GM18517 (cell line): ENCODE data around the gene DCST2.
"Not testable (repeated sequence)": the region's sequence is repeated elsewhere in the genome, so short reads cannot be mapped to it uniquely, and the experiment has no call there.

Experiments used
- ATAC-seq: cut with Tn5 transposase; IDR thresholded peaks from one replicate; pipeline ENCODE4 v1.9.1; 2021; ENCODE audit warnings: mild to moderate bottlenecking, moderate library complexity; ENCODE audit not compliant: unreplicated experiment

The DCST2 gene

DNA sequence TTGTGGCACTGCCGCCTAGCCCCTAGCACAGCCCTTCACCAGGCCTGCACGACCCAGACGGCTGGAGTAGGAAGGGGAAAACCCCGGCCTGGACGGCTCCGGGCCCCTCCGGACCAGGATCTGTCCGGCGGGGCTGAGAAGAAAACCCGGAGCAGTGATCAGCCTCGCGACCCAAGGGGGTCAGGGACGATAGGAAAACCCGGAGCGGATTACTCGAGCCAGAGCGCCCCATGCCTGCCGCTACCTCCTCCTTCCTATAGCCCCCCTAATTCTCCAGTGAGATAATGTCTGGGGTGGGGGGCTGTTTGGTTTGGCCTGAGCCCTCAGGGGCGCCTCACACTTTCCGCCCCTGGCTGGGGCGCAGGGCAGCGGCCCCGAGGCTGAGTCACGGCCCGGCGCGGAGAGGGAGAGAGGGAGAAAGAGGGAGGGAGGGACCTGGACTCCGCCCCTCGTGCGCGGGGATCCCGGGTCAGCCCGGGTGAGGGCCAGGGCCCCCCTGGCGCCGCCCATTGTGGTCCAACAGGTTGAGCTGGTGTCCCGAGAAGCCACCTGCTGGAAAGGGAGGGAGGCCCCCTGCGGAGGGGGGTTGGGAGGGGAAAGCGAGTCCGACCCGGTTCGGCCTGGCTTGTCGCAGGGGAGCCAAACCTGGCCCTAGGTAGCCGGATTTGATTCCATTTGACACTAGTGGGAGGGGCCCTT, 32.7 kb downstream of the DCST2 start:
- ATAC-seq = peak; percentile 34

DNA sequence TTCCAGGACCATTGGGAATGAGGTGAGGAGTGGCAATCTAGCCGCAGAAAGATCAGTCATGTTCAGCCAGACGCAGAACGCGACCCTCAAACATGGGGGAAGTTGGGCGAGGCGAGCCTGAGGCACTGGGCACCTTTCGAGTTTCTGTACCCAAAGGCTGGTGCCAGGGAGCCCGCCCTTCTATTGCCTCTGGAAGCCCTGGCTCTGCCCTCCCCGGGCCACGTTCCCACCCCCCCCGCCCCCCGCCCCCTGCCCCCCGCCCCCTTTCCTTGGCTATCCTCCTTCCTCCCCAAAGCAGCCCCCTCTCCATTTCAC, 33.2 kb downstream of the DCST2 start:
- ATAC-seq = no peak

DNA sequence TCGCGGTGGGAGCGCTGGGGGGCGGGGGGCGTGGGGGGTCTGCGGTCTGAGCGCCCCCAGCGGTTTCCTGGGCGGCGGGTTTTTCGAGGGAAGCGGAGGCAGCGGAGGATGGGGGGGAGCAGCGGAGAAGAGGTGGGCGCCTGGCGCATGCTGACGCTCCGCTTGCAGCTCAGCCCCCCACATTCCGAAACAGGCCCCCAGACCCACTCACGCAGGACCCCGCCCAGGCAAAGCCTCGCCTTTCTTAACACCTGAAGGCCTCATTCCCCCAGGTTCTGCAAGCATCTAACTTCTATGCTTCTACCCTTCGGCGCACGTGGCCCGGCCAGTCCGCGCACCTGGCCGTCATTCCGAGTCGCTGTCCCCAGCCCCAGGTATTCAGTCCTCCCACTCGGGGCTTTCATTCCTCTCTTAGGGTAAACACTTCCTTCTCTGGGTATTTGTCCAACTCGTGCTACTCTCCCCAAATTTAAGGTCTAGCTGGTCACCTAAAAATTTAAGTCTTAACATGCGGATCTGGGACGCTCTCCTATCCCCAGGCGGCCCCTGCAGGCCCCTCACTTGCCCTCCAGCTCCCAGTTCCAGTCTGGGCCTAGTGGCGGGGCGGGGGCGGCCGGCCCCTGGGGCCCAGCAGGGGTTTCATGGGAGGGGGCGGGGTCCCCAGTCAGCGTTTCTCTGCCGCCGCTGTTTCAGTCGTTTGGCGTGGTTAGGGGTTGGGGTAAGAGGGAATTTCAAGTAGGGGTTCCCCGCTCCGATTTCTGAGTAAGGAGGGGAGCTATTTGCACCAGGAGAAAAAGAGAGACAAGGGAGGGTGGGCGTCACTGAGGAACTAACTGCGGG, 33.8 kb downstream of the DCST2 start:
- ATAC-seq = no peak

DNA sequence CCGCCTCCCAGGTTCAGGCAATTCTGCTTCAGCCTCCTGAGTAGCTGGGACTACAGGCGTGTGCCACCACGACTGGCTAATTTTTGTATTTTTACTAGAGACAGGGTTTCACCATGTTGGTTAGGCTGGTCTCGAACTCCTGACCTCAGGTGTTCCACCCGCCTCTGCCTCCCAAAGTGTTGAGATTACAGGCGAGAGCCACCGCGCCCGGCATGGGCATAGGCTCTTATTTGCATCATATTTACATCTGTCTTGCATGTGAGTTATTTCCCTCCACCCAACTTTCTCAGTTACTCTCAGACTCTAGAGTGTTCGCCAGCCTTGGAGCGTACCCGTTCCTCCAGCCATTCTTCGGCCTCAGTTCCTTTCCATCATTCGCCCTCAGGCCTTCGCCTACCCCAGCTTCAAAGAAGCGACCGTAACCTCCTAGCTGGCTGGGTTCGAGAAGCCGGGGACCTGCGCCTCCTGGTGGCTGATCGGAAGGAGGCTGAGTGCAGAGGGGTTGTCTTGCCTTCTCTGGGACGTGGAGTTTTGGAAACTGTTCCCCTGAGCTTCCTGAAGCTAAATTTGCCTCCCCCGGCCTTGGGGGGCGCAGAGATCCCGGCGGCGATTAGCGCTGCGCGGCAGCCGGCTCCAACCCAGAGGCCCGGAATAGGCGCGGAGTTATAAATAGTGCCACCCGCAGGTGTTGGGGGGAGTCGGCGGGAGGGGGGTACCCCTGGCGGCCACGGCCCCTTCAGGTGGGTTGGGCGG, 34.6 kb downstream of the DCST2 start:
- ATAC-seq = no peak

DNA sequence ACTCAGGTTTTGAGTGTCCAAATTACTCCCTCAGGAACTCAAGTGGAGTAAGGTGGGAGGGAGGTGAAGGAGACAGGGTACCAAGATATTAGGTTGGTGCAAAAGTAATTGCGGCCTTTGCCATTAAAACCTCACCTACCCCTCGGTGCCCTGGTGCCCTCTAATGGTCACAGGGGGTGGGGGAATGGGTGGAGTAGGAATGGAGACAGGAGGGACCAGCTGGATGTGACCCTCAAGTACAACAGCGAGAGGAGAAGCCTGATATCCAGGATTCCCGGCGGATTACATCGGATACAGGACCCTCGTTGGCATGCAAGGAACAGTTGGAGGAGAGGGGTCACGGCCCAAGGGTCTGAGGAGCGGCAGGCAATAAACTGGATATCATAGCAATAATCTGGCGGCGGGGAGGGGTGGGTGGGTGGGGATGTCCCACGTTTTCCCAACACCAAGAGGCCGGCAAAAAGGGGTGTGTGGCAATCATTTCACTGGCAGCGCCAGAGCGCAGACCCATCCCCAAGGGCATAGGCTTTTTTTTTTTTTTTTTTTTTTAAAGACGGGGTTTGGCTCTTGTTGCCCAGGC, 35.3 kb downstream of the DCST2 start:
- ATAC-seq = no peak

DNA sequence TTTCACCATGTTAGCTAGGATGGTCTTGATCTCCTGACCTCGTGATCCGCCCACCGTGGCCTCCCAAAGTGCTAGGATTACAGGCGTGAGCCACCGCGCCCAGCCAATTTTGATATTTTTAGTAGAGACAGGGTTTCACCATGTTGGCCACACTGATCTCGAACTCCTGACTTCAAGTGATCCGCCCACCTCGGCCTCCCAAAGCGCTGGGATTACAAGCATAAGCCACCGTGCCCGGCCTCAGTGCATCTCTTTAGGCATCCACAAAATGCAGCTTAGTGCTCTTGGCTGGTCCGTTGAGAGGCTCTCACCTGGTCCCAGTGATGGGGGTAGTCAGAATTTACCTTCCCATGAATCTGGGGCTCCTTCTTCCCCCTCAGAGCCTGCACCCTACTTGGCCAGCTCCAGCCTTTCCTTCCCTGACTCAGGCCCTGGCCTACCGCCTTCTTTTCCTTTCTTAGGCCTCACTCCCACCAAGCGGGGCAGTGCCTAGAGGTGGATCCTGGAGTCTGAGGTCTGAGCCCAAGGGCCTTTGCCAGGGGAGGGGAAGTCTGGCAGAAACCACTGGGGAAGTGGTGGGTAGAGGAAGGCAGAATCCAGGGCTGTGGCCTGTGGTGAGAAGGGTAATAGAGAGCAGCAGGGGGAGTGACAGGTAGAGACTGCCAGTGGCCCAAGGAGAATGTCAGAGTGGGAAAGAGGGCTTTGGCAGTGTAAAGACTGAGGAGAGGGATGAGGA, 36.4 kb downstream of the DCST2 start:
- no peak for ATAC-seq

DNA sequence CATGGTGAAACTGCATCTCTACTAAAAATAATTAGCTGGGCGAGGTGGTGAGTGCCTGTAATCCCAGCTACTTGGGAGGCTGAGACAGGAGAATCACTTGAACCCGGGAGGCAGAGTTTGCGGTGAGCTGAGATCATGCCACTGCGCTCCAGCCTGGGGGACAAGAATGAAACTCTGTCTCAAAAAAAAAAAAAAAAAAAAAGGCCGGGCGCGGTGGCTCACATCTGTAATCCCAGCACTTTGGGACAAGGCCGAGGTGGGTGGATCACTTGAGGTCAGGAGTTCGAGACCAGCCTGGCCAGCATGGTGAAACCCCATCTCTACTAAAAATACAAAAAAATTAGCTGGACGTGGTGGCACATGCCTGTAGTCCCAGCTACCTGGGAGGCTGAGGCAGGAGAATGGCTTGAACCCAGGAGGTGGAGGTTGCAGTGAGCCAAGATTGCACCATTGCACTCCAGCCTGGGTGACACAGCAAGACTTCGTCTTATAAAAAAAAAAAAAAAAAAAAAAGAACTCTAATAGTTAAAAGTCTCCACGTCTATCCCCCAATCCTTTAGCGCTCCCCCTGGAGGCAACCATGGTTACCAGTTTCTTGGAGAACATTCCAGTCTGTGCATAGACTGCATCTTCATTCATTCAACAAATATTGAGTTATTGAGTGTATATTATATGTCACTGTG, 38.1 kb downstream of the DCST2 start:
- not testable (repeated sequence) for ATAC-seq

DNA sequence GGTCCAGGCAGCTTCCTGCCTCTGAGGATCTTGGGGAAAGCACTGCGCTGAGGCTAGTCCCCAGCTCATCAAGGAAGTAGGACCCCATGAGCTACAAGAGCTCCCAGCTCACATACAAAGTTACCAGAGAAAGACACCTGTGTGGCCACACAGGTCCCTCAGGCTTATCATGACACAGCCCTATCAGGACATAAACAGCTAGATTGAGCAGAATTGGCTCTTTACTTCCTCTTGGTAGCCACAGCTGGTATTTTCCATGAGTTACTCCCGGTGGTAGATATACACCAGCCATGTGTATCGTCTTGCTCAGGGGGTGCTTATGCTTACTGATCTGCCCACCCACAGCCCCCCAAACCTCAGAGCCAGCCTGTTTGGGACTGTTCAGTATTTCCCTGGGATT, 39.0 kb downstream of the DCST2 start:
- ATAC-seq = no peak

DNA sequence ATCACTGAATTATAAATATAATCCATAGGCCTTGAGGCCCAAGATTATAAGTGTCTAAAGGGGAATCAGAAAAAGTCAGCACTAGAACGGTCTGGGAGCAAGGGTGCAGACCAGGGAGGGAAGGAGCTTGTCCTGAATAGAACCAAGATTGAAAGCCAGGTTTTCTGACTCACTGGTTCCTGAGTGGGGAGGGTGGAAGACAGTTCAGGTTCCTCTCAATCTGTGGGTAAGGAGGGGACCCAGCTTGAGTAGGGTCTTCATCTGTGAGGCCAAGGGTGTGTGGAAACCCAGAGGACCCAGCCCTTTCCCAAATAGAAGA, 39.4 kb downstream of the DCST2 start:
- ATAC-seq = no peak

DNA sequence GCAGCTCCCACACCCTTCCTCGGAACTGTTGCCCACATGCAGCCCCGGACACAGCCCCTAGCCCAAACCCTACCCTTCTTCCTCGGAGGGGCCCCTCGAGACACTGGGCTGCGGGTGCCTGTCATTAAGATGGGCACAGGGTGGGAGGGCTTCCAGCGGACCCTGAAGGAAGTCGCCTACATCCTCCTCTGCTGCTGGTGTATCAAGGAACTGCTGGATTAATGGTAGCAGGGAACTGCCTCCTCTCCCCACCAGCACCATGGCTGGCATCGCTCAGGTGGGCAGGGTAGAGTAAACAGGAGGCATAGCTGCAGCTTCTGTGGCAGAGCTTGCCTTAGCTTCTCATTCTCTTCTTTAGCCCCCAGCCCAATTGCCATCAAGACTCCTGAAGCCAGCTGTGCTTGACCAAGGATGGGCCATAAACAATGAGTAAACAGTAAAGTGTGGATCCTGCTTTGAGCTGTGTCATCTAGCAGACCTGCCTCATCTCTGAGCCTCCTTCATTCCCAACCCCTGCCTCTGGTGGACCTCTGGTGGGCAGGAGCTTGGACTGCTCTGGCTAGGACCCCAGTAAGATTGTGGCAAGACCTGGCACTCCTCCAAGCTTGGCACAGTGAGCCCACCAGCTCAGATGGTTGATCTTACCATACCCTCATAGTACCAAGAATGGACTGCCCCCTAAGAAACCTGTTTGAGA, 39.9 kb downstream of the DCST2 start, which contains the start of gene LENEP:
LENEP (plus strand) TSS at position 15 of the 697 bp plus-strand sequence; CDS start at position 37, 22 bp downstream.
- no peak for ATAC-seq

DNA sequence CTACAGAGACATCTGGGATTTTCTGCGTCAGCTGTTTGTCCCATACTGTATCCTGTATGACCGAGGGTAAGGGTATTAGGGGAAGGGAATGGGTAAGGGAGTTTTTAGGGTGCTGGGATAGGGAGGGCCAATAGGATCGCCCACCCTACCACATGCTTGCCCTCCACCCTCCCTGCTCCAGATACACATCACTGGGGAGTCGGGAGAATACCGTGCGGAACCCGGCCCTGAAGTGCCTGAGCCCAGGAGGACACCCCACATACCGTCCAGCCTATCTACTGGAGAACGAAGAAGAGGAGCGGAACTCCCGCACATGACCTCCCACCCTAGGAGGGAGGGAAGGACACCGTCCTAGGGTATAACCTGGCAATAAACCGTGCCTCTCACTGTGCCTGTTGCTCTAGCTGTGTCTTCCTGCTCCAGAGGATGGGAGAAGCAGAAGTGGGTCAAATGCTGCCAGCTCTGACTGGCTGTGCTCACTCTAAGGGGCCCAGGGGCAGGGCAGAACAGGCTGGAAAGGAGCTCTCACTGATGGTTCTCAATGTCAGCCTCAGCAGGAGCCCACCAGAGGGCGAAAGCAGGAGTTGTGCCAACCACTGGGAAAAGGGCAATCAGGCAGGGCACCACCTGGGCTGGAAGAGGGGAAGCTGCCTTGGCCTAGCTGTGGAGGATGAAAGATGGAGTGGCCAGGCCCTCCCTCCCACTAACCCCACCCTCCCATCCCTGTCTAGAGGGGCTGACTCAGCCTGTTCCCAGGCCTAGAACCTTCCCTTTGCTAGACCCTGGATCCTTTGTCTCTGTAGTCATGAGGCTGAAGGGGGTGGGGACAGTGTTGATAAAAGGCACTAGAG, 40.6 kb downstream of the DCST2 start:
- no peak for ATAC-seq

DNA sequence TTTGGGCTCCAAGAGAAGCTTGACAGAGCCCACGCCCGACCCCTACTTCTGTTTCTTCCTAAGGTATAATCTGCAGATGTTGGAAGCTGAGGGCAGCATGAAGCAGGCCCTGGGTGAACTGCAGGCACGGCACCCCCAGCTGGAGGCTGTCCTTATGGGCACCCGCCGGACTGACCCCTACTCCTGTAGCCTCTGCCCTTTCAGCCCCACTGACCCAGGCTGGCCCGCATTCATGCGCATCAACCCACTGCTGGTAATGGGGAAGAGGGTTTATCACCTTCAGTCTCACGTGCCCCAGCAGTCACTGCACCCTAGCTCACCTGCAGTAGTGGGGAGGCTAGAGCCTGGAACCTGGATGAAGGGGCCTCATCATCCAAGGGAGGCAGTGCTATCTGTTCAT, 43.3 kb downstream of the DCST2 start:
- ATAC-seq = no peak

DNA sequence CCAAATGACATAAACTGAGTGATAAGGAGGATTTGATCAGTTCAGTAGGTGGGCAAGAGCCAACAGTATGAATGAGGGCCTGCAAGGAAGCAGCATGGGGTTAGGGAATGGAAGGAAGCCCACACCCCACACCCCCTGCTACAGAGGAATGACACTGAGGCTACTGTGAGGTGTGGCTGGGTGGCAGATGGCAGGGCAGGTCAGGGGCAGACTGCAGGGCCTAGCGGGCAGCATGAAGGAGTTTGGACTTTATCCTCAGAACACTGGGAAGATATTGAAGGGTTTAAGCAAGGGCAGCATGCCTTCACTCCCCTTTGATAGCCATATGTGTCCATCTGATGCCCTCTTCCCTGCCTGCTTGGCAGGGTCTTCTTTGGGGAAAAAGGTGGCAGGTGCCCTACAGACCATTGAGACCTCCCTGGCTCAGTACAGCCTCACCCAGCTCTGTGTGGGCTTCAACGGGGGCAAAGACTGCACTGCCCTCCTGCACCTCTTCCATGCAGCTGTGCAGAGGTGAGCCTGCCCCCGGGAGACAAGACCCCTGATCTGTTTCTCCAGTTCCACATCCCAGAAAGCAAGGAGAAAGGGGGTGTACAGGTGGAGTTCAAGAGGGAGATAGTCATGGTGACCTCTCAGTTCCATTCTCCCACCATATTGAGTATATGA, 44.3 kb downstream of the DCST2 start:
- no peak for ATAC-seq

DNA sequence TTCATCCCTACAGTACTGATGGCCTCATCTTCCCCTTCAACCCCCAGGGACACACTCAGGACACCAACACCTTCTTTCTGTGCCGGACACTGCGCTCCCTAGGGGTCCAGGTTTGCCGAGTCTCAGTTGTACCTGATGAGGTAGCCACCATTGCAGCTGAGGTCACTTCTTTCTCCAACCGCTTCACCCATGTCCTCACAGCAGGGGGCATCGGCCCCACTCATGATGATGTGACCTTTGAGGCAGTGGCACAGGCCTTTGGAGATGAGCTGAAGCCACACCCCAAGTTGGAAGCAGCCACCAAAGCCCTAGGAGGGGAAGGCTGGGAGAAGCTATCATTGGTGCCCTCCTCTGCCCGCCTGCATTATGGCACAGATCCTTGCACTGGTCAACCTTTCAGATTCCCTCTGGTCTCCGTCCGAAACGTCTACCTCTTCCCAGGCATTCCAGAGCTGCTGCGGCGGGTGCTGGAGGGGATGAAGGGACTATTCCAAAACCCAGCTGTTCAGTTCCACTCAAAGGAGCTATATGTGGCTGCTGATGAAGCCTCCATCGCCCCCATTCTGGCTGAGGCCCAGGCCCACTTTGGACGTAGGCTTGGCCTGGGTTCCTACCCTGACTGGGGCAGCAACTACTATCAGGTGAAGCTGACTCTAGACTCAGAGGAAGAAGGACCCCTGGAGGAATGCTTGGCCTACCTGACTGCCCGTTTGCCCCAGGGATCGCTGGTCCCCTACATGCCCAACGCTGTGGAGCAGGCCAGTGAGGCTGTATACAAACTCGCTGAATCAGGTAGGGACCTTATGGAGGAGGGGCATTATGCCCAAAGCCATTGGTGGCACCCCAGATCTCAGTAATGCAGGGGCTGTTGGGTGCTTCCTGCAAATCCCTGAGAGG, 45.3 kb downstream of the DCST2 start:
- no peak for ATAC-seq

DNA sequence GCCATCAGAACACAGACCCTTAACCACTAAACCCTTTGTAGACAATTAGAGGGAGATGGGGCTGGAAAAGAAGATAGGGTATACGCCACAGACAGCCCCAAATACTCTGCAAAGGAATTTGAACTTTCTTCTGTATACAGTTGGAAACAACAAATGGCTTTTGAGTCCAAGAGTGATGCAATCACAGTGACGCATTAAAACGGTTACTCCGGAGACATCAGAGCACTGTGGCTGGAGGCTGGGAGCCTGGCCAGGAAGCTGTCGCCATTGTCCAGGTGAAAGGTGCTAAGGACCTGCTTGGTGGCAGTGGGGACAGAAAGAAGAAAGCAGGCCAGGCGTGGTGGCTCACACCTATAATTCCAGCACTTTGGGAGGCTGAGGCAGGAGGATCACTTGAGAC, 46.3 kb downstream of the DCST2 start:
- no peak for ATAC-seq

DNA sequence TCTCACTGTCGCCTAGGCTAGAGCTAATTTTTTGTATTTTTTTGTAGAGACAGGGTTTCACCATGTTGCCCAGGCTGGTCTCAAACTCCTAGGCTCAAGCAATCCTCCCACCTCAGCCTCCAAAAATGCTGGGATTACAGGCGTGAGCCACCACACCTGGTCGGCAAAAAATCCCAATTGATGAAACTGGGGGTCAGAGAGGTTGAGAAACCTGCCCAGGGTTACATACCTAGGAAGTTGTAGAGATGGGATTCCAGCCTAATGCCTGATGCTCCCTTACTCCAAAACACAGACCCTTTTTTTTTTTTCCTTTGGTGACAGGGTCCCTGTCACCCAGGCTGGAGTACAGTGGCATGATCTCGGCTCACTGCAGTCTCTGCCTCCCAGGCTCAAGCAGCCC, 46.8 kb downstream of the DCST2 start:
- not testable (repeated sequence) for ATAC-seq

DNA sequence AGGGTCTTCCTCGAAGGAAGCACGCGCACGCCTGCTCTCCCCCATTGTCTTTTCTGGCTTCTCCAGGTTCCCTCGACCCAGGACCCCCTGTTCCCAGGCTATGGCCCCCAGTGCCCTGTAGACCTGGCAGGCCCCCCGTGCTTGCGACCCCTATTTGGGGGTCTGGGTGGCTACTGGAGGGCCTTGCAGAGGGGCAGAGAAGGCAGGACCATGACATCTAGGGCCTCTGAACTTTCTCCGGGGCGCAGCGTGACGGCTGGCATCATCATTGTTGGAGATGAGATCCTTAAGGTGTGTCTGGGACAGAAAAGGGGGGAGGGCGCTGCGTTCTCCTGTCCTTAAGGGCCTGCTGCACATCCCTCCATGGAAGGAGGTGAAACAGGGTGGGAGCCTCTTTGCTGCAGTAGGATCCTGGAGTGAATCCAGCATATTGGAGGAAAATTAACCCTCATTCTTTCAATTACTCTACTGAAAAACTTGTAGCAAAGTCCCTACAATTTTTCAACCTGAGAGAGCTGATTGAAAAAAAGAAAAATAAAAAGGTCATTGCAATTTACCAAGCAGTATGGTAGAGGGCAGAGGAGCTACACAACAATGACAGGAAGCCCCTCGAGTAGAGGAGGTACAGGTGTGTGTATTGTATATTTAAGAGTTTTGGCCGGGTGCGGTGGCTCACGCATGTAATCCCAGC, 49.7 kb downstream of the DCST2 start:
- ATAC-seq = no peak
